GM12892 (cell line): ENCODE results near the gene CAMSAP3.

Source experiments
- POLR2A ChIP-seq: IDR thresholded peaks from 2 replicates; pipeline ENCODE4 v1.6.1; 2011; ENCODE audit warnings: low read depth, low read length, control low read depth
- POLR2AphosphoS5 ChIP-seq: IDR thresholded peaks from 2 replicates; pipeline ENCODE4 v1.6.1; 2011; ENCODE audit warnings: low read depth, low read length, control low read depth
- TAF1 ChIP-seq: IDR thresholded peaks from 2 replicates; pipeline ENCODE4 v1.6.1; 2011; ENCODE audit warnings: low read depth, mild to moderate bottlenecking, control low read depth, low read length, borderline replicate concordance

- TF ChIP-seq POLR2A (no peak), TAF1 (no peak), POLR2AphosphoS5 (no peak)
Observed at GRCh38 chr19:7610491-7611240, 15.0 kb downstream of the CAMSAP3 start.
